Middle frontal gyrus (tissue), 1 donor: ENCODE measurements around the gene CLDN34.

Source experiments
- DNase-seq: peaks from one replicate; pipeline ENCODE4 v3.0.0-alpha.2; 2015; ENCODE audit warnings: low spot score; ENCODE audit errors: extremely low spot score

CLDN34 gene

DNA sequence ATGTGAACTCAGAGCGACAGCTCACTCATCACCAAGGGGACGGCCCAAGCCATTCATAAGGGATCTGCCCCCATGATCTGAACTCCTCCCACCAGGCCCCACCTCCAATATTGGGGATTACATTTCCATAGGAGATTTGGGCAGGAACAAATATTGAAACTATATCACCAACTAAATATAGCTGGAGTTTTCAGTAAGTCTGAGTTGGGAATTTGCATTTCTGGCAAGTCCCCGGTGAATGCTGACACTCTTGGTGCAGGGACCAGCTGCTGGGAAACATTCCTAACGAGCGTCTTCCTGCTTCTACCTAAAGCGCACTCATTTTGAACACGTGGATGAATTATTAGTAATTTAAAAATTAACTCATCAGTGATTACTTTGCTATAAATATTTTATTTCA is 13.2 kb downstream of the CLDN34 start:
- DNase-seq: no peak

DNA sequence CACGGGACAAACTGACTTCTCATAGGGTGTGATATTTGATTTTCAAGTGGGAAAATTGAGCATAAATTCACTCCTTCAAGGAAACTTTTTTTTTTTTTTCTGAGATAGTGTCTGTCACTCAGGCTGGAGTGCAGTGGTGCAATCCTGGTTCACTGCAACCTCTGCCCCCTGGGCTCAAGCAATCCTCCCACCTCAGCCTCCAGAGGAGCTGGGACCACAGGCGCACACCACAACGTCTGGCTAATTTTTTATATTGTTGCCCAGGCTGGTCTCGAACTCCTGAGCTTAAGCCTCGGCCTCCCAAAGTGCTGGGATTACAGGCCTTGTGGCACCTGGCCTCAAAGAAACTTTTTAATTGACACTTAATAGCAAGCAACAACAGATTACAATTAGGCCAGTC is 13.8 kb downstream of the CLDN34 start:
- no peak for DNase-seq

- DNase-seq: no peak
These were observed 16.3 kb downstream of the CLDN34 start for GRCh38 chrX:9983441-9983840.

- no peak for DNase-seq
These were observed 16.7 kb downstream of the CLDN34 start for GRCh38 chrX:9983846-9984245.

DNA sequence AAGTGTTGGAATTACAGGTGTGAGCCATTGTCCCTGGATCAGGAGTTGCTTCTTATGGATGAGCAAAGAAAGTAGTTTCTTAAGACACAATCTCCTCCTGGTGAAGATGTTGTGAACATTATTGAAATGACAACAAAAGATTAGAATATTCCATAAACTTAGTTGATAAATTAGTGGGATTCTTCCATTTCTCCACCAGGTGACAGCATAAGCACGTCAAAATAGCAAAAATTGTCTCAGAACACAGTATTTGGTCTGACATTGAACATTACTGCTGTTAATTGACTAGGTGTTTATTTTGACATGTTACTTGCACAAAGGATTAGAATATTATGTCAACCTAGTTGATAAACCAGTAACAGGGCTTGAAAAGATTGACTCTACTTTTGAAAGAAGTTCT is 21.6 kb downstream of the CLDN34 start:
- DNase-seq: no peak

DNA sequence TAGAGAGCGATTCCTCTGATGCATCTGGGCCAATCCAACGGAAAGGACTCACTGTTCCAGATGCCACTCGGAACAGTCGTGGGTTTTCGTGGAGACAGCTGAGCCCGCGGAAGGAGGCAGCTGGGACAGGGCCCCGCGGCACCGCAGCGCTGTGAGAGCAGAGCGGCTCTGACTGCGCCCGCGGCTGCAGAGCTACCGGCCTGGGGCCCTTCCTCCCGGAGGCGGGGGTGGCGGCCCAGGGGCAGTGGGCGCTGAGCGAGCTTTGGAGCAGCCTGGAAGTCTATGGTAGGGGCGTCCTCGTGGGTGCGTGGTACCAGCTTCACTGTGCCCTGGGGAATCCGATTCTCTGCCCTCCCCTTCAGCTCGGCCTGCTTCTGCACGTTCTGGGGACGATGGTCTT is 24.9 kb downstream of the CLDN34 start:
- no peak for DNase-seq

DNA sequence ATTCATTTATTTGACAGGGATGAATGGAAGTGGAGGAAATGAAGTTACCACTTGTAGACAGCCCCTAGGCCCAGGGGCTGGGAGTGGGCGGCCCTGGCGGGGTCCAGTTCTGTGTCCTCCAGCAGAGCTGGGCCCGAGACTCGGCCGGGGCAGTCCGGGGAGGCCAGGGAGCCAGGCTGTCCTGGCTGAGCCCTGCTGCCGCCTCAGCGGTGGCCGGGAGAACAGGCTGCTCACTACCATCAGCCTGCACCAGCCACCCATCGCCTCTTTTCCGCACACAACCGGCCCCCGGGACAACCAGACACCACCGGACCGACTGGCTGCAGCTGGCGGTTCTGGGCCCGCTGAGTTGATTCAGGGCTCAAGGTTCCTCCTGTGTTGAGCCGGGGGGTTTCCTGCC is 25.6 kb downstream of the CLDN34 start:
- no peak for DNase-seq

GRCh38 chrX:9995855-9996339 is 28.7 kb downstream of the CLDN34 start:
- peak; percentile 40 for DNase-seq

- no peak for DNase-seq
These were observed 29.9 kb downstream of the CLDN34 start for GRCh38 chrX:9997041-9997440.

- DNase-seq: no peak
These were observed 30.4 kb downstream of the CLDN34 start for GRCh38 chrX:9997524-9997923.

DNA sequence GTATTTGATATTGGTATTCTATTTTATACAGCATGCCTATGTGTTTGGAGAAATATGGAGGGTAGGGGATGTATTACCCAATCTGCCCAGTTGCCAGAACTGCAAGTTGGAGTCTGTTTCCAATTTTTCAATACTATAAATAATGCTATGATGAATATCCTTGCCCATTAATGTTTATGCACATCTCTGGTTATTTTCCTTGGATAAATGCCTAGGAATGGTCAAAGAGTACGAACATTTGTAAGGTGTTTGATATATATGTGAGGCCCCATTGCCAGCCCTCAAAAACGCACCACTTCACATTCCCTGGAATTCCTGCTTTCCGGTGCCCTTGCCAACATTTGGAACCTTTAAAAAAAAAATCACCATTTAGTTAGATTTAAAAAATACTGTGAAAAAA is 34.3 kb downstream of the CLDN34 start:
- DNase-seq: no peak

DNA sequence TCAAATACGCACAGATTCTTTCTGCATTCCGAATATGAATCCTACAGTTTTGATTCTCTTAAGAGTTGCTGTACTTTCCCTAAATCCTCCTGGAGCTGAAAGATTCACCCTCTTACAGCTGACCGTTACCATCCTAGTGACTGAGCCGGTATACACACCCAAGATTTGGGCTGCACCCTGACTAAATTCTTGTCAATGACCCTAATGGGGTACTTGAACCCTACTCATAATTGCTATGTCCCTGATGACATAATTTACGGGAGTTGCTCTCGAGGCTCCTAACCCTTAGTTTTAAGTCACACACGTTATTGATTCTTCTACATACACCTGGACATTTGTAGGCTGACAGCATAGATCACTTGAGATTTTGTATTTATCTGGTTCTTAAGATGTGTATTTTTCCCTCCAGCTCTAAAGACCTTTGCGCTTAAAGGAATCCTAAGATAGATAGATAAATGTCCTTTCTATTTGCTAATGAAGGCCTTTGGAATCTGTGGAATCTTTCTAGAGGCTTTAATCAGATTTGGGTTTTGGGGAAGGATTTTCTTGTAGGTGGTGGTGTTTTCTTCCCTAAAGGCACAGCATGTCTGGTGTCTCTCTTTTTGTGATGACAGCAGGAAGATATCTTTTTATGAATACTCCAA is 37.8 kb downstream of the CLDN34 start:
- no peak for DNase-seq

- no peak for DNase-seq
These were observed 38.9 kb downstream of the CLDN34 start for GRCh38 chrX:10006086-10006485.

GRCh38 chrX:10006770-10007169 is 39.6 kb downstream of the CLDN34 start:
- DNase-seq: no peak

GRCh38 chrX:10007621-10008020 is 40.5 kb downstream of the CLDN34 start:
- DNase-seq: no peak

GRCh38 chrX:10008483-10009056 is 41.4 kb downstream of the CLDN34 start:
- DNase-seq: no peak

DNA sequence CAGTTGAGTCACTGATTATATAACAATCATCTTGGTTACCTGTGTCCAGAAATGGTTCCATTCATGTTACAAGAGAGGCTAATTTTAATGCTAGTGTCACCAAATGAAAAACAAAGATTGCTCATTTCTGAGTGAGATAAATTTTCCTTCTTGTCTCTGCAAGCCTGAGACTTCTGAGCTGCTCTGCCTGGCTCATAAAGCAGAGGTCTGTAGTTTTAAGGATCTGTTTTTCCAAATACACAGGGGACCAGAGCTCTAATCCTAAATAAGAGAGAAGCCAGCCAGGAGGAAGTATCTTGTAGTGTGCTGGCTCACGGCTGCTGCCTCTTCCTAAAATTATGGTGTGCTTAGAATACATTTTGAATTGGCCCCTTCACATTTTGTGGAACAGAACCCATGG is 42.6 kb downstream of the CLDN34 start:
- no peak for DNase-seq

DNA sequence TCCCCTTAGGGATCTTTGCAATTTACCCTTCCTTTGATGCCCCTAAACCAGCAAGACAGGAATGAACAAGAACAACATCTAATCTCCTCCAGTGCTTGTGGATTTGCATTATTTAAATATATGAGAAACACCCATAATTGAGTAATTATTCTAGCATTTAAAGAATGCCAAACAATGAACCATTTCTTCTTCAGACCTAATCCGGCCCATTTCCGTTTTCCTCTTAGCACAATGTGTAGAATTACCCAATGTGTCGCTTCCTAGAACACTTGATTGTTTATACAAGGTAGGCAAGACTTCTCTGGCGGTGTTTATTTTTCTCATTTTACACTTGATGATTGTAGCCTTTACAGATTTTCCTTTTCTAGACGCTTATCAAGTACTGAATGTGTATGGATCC is 43.5 kb downstream of the CLDN34 start:
- no peak for DNase-seq

GRCh38 chrX:10011261-10011931 is 44.2 kb downstream of the CLDN34 start:
- DNase-seq: no peak

DNA sequence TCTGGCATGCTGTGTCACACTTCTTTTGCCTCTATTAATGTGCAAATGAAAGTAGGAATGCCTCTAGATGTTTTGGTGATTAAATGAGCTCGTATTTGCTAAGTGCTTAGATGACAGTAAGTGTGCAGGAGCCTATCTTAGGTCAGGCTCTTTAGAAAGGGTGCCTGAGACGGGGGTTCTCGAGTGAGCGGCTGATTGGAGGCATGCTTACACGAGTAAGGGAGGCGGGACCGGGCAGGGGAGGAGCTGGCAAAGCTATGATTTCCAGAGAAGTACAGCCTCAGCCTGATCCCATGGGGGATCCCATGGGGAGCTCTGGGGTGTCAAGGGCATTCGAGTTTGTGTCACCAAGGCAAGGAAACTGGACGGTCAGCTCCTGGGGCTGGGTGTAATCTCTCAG is 44.8 kb downstream of the CLDN34 start:
- no peak for DNase-seq

- DNase-seq: peak; percentile 50
These were observed 47.5 kb downstream of the CLDN34 start for GRCh38 chrX:10014462-10015354.

- no peak for DNase-seq
These were observed 48.2 kb downstream of the CLDN34 start for GRCh38 chrX:10015355-10015722.
